GM12878 (cell line): Measurements from ENCODE around the gene CDKN2B. TPM values are rescaled to one million over a fixed set of nuclear protein-coding genes. Genes with fewer than 3 reads are reported as not detected.

Source experiments
- ATAC-seq: fragments of 200-7000 bp; cut with Tn5 transposase; 3 replicates; pipeline ENCODE4 v1.9.1; 2020; ENCODE audit warnings: mild to moderate bottlenecking, moderate library complexity
- BruUV-seq: library from RNA; stranded (reverse); fragments of 400-500 nt; replicated peaks from 2 replicates; lab custom pipeline; 2021; lab: Mats Ljungman, UMichigan
- CTCF ChIA-PET: fragments of 300-600 bp; sonication (Branson Sonifier 250); formaldehyde crosslinking; extraction: SDS; loops from one replicate; lab custom pipeline; 2021; ENCODE audit warnings: inconsistent platforms; lab: Yijun Ruan, JAX
- POLR2A ChIA-PET: fragments of 350-600 bp; formaldehyde crosslinking; extraction: SDS; loops from one replicate; lab custom pipeline; 2021; ENCODE audit warnings: inconsistent platforms; lab: Charles Lee
- RAD21 ChIA-PET: fragments of 300-600 bp; sonication (Branson Sonifier 250); formaldehyde crosslinking; loops from one replicate; lab custom pipeline; 2023; ENCODE audit warnings: antibody characterized with exemption; ENCODE audit not compliant: unreplicated experiment; lab: Charles Lee
- SMC1A ChIA-PET: fragments of 300-600 bp; sonication (Branson Sonifier 250); formaldehyde crosslinking; loops from one replicate; lab custom pipeline; 2023; ENCODE audit not compliant: unreplicated experiment, uncharacterized antibody; lab: Charles Lee
- DNase-seq: peaks from one replicate; pipeline ENCODE4 v3.0.0-alpha.2; 2011; ENCODE audit warnings: low read depth, low spot score
- FAIRE-seq: peaks from 3 replicates; lab custom pipeline; 2011; peaks lifted over from hg19 to GRCh38; lab: Jason Lieb, UNC
- H2AFZ ChIP-seq: 2 replicates; pipeline ENCODE4 v1.6.0; 2011; ENCODE audit warnings: low read depth, low read length, control low read depth; ENCODE audit not compliant: control insufficient read depth
- H3K27ac ChIP-seq: 2 replicates; pipeline ENCODE4 v1.5.1; 2011; ENCODE audit warnings: control low read depth; ENCODE audit not compliant: control insufficient read depth, insufficient read depth
- H3K27me3 ChIP-seq, 2 experiments: replicated peaks in 1 of 2; 2 replicates each; pipeline versions ENCODE4 v1.6.0 to v1.6.1; 2011; ENCODE audit warnings: low read length in 1 of 2; ENCODE audit not compliant: control insufficient read depth in 2 of 2, insufficient read depth in 2 of 2
- H3K36me3 ChIP-seq, 2 experiments: 2 replicates each; pipeline ENCODE4 v1.5.1; 2011; ENCODE audit warnings: low read length in 1 of 2; ENCODE audit not compliant: control insufficient read depth in 2 of 2, insufficient read depth in 2 of 2
- H3K4me1 ChIP-seq: 2 replicates; pipeline ENCODE4 v1.6.1; 2011; ENCODE audit warnings: mild to moderate bottlenecking, low read length, moderate library complexity, mixed read lengths; ENCODE audit not compliant: control insufficient read depth, insufficient read depth
- H3K4me2 ChIP-seq: 2 replicates; pipeline ENCODE4 v1.6.0; 2011; ENCODE audit warnings: control low read depth; ENCODE audit not compliant: control insufficient read depth, insufficient read depth
- H3K4me3 ChIP-seq: fragments of 200-600 bp; sonication (generic); 2 replicates; pipeline ENCODE4 v1.5.1; 2016
- H3K79me2 ChIP-seq: 2 replicates; pipeline ENCODE4 v1.6.0; 2011; ENCODE audit warnings: low read length; ENCODE audit not compliant: control insufficient read depth, insufficient read depth
- H3K9ac ChIP-seq: 2 replicates; pipeline ENCODE4 v1.8.0; 2011; ENCODE audit warnings: low read length, control low read depth, mixed read lengths; ENCODE audit not compliant: control insufficient read depth, insufficient read depth
- H3K9me3 ChIP-seq: replicated peaks from 3 replicates; pipeline ENCODE4 v1.5.1; 2011; ENCODE audit warnings: mild to moderate bottlenecking, low read length; ENCODE audit not compliant: control insufficient read depth, insufficient read depth
- H4K20me1 ChIP-seq: 2 replicates; pipeline ENCODE4 v1.6.0; 2011; ENCODE audit not compliant: control insufficient read depth, insufficient read depth
- CREB1 ChIP-seq: IDR thresholded peaks from 2 replicates; pipeline ENCODE4 v1.6.1; 2012; ENCODE audit warnings: low read depth, mild to moderate bottlenecking, inconsistent platforms
- CREM ChIP-seq: IDR thresholded peaks from 2 replicates; pipeline ENCODE4 v1.6.1; 2014; ENCODE audit warnings: antibody characterized with exemption, low read depth
- EGR1 ChIP-seq, 2 experiments: IDR thresholded peaks; 1 replicate in 1 of 2; 2 replicates in 1 of 2; pipeline ENCODE4 v1.6.1; 2011 to 2012; ENCODE audit warnings: low read depth in 2 of 2, low read length in 2 of 2, borderline replicate concordance in 1 of 2, mild to moderate bottlenecking in 1 of 2, moderate library complexity in 1 of 2
- HCFC1 ChIP-seq: fragments of 150-350 bp; IDR thresholded peaks from 2 replicates; pipeline ENCODE4 v1.6.1; 2014; ENCODE audit warnings: low read length
- PML ChIP-seq: IDR thresholded peaks from 2 replicates; pipeline ENCODE4 v1.6.1; 2012; ENCODE audit warnings: low read length, inconsistent platforms
- YY1 ChIP-seq: IDR thresholded peaks from 2 replicates; pipeline ENCODE4 v1.6.1; 2011; ENCODE audit warnings: low read depth, mild to moderate bottlenecking, low read length
- ZNF207 ChIP-seq: fragments of 450-650 bp; IDR thresholded peaks from 2 replicates; pipeline ENCODE4 v1.6.1; 2014; ENCODE audit warnings: antibody characterized with exemption, mild to moderate bottlenecking, borderline replicate concordance
- in situ Hi-C: fragments of 300-500 bp; cut with MboI; formaldehyde crosslinking; loops from 9 replicates; pipeline ENCODE4 v1.14.3; 2018; ENCODE audit warnings: mixed read lengths
- intact Hi-C: fragments of 100-400 bp; cut with micrococcal nuclease; formaldehyde crosslinking; loops from one replicate; pipeline ENCODE4 v1.14.2; 2022; ENCODE audit not compliant: unreplicated experiment
- polyA plus RNA-seq, 11 experiments: library from polyadenylated mRNA; depleted of rRNA in 4 of 11; unstranded in 6 of 11; stranded (reverse) in 5 of 11; fragments of >200 nt; fragmentation: Nextera tagmentation in 4 of 11; fragmentation: Illumina TruSeq in 1 of 11; extraction: Ambion mirVana in 4 of 11; extraction: Trizol in 1 of 11; gene quantifications; 1 replicate in 1 of 11; 2 replicates in 10 of 11; pipeline versions ENCODE4 v1.2.1 to v1.2.3, GENCODE V29; 2011 to 2016; ENCODE audit warnings: inconsistent platforms in 2 of 11, missing spikeins in 2 of 11, low read depth in 1 of 11
- total RNA-seq, 4 experiments: library from RNA; depleted of rRNA in 3 of 4; stranded (reverse); fragments of >200 nt in 3 of 4; fragmentation: Illumina TruSeq in 1 of 4; extraction: Trizol in 1 of 4; gene quantifications; 2 replicates each; pipeline versions ENCODE4 v1.2.1 to v1.2.3, GENCODE V29; 2013 to 2021
- TF ChIP-seq, protein P1 (sequence below): IDR thresholded peaks from 2 replicates; pipeline ENCODE4 v1.6.1; 2011; ENCODE audit warnings: borderline replicate concordance, low read depth, mild to moderate bottlenecking, moderate library complexity, mixed read lengths, low read length; ENCODE audit not compliant: insufficient read depth; ENCODE audit errors: extremely low read length
- TF ChIP-seq, protein P2 (sequence below): IDR thresholded peaks from 2 replicates; pipeline ENCODE4 v1.6.1; 2011; ENCODE audit warnings: borderline replicate concordance, low read depth, mild to moderate bottlenecking, moderate library complexity, low read length; ENCODE audit not compliant: insufficient read depth, poor library complexity, severe bottlenecking
- TF ChIP-seq, protein P3 (sequence below): fragments of 450-650 bp; IDR thresholded peaks from 2 replicates; pipeline ENCODE4 v1.6.1; 2016; ENCODE audit warnings: mild to moderate bottlenecking
- TF ChIP-seq, protein P4 (sequence below): fragments of 450-650 bp; IDR thresholded peaks from 2 replicates; pipeline ENCODE4 v1.6.1; 2017; ENCODE audit warnings: antibody characterized with exemption, mild to moderate bottlenecking, moderate library complexity

The CDKN2B gene
- total and polyA plus RNA-seq, 10 of the 15 experiments (the other 5 are each of a cell fraction or from before 2014, with no cell fraction given) = 0.03 to 0.47 (median 0.08) TPM; not detected in 1

DNA sequence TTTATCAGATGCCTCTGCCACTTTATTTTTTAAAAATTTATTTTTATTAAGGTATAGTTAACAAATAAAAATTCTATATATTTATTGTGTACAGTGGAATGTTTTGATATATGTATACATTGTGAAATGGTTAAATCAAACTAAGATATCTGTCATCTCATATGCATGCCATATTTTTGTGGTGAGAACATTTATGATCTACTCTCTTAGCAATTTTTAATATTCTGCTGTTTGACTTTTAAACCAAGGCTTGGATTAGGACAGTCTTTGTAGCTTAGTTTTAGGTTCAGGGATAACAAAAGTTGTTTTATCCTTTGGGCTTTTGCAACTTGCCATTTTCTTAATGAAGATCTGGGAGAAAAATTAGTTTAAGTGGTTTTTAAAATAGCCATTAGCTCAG is 46.0 kb upstream of the CDKN2B start:
- intact Hi-C loops = no loop called here
- ChIA-PET POLR2A (no interaction called here), CTCF (interaction anchor here (1.0 kb wide), 1 partner anchor 26 kb away, joined by 3 read pairs; no protein-coding TSS in a partner anchor)

More for the DNA sequence above, 46.0 kb upstream of the CDKN2B start:
- H3K79me2 ChIP-seq = no peaks in the 10 kb centered on the region
- H3K4me3 ChIP-seq = no peak overlapping the region
- H3K9me3 ChIP-seq = no peaks in the 10 kb centered on the region
- no TSS peak for BruUV-seq
- SMC1A ChIA-PET = no interaction called here
- no peak overlapping the region for H2AFZ ChIP-seq
- no peak overlapping the region for H3K4me2 ChIP-seq
- no peak for ATAC-seq
- H3K4me1 ChIP-seq = no peaks in the 10 kb centered on the region
- no peak for DNase-seq
- TF ChIP-seq, protein P1, sequence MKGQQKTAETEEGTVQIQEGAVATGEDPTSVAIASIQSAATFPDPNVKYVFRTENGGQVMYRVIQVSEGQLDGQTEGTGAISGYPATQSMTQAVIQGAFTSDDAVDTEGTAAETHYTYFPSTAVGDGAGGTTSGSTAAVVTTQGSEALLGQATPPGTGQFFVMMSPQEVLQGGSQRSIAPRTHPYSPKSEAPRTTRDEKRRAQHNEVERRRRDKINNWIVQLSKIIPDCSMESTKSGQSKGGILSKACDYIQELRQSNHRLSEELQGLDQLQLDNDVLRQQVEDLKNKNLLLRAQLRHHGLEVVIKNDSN = no peak
- TF ChIP-seq ZNF207 (no peak), YY1 (no peak), HCFC1 (no peak), CREB1 (no peak), PML (no peak), CREM (no peak), EGR1 (IDR thresholded peaks at IDR 0.05; ENCODE audit: borderline replicate concordance in 1 of 2, low read depth in 2 of 2, low read length in 2 of 2) (no peak)
- TF ChIP-seq, protein P2, sequence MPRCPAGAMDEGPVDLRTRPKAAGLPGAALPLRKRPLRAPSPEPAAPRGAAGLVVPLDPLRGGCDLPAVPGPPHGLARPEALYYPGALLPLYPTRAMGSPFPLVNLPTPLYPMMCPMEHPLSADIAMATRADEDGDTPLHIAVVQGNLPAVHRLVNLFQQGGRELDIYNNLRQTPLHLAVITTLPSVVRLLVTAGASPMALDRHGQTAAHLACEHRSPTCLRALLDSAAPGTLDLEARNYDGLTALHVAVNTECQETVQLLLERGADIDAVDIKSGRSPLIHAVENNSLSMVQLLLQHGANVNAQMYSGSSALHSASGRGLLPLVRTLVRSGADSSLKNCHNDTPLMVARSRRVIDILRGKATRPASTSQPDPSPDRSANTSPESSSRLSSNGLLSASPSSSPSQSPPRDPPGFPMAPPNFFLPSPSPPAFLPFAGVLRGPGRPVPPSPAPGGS = no peak
- TF ChIP-seq, protein P3, sequence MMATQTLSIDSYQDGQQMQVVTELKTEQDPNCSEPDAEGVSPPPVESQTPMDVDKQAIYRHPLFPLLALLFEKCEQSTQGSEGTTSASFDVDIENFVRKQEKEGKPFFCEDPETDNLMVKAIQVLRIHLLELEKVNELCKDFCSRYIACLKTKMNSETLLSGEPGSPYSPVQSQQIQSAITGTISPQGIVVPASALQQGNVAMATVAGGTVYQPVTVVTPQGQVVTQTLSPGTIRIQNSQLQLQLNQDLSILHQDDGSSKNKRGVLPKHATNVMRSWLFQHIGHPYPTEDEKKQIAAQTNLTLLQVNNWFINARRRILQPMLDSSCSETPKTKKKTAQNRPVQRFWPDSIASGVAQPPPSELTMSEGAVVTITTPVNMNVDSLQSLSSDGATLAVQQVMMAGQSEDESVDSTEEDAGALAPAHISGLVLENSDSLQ = no peak
- TF ChIP-seq, protein P4, sequence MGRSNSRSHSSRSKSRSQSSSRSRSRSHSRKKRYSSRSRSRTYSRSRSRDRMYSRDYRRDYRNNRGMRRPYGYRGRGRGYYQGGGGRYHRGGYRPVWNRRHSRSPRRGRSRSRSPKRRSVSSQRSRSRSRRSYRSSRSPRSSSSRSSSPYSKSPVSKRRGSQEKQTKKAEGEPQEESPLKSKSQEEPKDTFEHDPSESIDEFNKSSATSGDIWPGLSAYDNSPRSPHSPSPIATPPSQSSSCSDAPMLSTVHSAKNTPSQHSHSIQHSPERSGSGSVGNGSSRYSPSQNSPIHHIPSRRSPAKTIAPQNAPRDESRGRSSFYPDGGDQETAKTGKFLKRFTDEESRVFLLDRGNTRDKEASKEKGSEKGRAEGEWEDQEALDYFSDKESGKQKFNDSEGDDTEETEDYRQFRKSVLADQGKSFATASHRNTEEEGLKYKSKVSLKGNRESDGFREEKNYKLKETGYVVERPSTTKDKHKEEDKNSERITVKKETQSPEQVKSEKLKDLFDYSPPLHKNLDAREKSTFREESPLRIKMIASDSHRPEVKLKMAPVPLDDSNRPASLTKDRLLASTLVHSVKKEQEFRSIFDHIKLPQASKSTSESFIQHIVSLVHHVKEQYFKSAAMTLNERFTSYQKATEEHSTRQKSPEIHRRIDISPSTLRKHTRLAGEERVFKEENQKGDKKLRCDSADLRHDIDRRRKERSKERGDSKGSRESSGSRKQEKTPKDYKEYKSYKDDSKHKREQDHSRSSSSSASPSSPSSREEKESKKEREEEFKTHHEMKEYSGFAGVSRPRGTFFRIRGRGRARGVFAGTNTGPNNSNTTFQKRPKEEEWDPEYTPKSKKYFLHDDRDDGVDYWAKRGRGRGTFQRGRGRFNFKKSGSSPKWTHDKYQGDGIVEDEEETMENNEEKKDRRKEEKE = no peak
- TF ChIP-seq, all 136 proteins: peak for 0
- H4K20me1 ChIP-seq = no peaks in the 10 kb centered on the region
- no peaks in the 10 kb centered on the region for H3K27me3 ChIP-seq
- RAD21 ChIA-PET = no interaction called here
- in situ Hi-C loops = no loop called here
- no peak for FAIRE-seq
- no peak overlapping the region for H3K9ac ChIP-seq
- H3K36me3 ChIP-seq = no peaks in the 10 kb centered on the region
- H3K27ac ChIP-seq = no peak overlapping the region
